ENCODE results near the gene IPO11. TPM values are rescaled to one million over a fixed set of nuclear protein-coding genes. Genes with fewer than 3 reads are reported as not detected.
"Not testable (repeated sequence)": the region's sequence is repeated elsewhere in the genome, so short reads cannot be mapped to it uniquely, and the experiment has no call there.

Gene IPO11
- total RNA-seq, 2 donors from 2014 or later = 30.2 to 62.2 TPM

DNA sequence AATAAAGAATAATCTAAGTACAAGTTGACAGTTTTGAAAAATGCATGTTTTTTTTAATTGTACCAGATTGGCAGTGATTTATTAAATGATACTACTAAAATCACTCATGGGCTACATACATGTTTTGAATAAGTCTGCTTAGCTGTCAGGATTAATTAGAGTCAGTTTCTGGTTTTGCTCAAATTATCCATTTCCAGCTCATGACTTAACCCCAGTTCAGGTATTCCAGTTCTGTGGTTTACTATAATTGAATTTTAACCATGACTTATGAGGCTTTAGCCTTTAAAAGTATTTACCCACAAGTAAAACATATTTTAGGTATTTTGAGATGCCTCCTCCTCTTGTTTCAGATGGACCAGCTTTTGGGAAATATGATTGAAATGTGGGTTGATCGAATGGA is 148.2 kb downstream of the IPO11 start:
- Mint-ChIP-seq H3K27ac (no peak overlapping the region), H3K27me3 (no peaks in the 10 kb centered on the region), H3K36me3 (ENCODE audit: low read depth) (peaks cover 76% of the 10 kb centered on the region), H3K4me1 (no peaks in the 10 kb centered on the region), H3K4me3 (no peak overlapping the region), H3K9me3 (peaks cover 3% of the 10 kb centered on the region)
- ATAC-seq (replicated peaks) = no peak

DNA sequence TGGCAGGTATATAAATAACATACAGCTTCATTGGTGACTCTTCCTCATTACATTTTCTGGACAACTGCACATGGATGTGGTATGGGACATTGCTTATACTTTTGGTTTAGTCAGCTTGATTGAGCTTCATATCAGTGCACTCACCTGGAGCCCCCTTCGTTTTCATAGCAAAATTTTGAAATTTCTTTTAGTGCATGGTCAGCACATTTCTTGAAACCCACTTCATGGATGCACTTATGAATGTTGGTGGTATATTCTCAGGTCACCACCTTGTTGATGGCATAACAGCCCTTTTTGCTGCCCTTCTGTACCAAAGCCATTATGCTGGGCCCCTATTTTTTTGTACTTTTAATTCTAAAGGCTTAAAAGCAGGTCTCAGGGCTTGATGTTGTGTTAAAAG is 149.3 kb downstream of the IPO11 start:
- Mint-ChIP-seq H3K27ac (no peak overlapping the region), H3K36me3 (ENCODE audit: low read depth) (peaks cover 81% of the 10 kb centered on the region), H3K4me3 (no peak overlapping the region), H3K9me3 (peaks cover 5% of the 10 kb centered on the region), H3K27me3 (no peaks in the 10 kb centered on the region), H3K4me1 (no peaks in the 10 kb centered on the region)
- no peak for ATAC-seq (replicated peaks)

GRCh38 chr5:62562867-62563266 is 150.3 kb downstream of the IPO11 start:
- ATAC-seq (replicated peaks) = no peak
- H3K36me3 Mint-ChIP-seq (ENCODE audit: low read depth) = peaks cover 82% of the 10 kb centered on the region
- no peaks in the 10 kb centered on the region for H3K27me3 Mint-ChIP-seq
- no peaks in the 10 kb centered on the region for H3K4me1 Mint-ChIP-seq
- no peak overlapping the region for H3K27ac Mint-ChIP-seq
- H3K4me3 Mint-ChIP-seq = no peak overlapping the region
- H3K9me3 Mint-ChIP-seq = peaks cover 8% of the 10 kb centered on the region

DNA sequence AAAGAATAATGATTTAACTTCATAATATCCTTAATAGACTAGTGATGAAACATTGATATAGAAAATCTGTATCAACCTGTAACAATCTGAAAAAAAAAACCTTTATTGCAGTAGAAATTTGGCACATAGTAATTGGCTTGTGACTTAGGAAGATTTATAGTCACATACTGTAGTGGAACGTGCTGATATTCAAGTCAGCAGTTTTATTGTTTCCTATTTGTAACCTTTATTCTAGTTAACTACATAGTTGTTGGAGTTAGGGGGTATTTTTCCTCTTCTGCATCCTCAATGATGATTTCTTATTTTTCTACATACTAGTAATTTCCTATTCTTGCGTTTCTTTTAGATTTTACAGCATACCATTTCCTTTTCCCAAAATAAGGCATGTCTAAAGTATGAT is 151.5 kb downstream of the IPO11 start:
- Mint-ChIP-seq H3K9me3 (peaks cover 9% of the 10 kb centered on the region), H3K27me3 (no peaks in the 10 kb centered on the region), H3K27ac (no peak overlapping the region), H3K4me3 (no peak overlapping the region), H3K36me3 (ENCODE audit: low read depth) (peaks cover 88% of the 10 kb centered on the region), H3K4me1 (peaks cover under 1% of the 10 kb centered on the region)
- ATAC-seq (replicated peaks) = no peak

GRCh38 chr5:62565740-62566139 is 153.2 kb downstream of the IPO11 start:
- not testable (repeated sequence) for H3K4me1 Mint-ChIP-seq; H3K4me3 Mint-ChIP-seq; H3K9me3 Mint-ChIP-seq; H3K27me3 Mint-ChIP-seq; ATAC-seq (replicated peaks); H3K27ac Mint-ChIP-seq
- H3K36me3 Mint-ChIP-seq (ENCODE audit: low read depth) = peaks cover 79% of the 10 kb centered on the region

DNA sequence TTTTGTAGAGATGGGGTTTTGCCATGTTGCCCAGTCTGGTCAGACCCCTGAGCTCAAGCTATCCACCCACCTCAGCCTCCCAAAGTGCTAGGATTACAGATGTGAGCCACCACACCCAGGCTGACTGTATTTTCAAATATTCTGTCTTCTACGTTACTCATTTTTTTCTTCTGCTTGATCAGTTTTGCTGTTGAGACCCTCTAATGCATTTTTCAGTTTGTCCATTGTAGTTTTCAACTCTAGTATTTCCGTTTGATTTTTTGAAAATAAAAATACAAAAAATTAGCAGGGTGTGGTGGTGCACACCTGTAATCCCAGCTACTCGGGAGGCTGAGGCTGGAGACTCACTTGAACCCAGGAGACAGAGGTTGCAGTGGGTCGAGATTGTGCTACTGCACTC is 155.6 kb downstream of the IPO11 start:
- Mint-ChIP-seq H3K27me3 (no peaks in the 10 kb centered on the region), H3K36me3 (ENCODE audit: low read depth) (peaks cover 63% of the 10 kb centered on the region), H3K4me3 (no peak overlapping the region), H3K4me1 (peaks cover 5% of the 10 kb centered on the region), H3K27ac (no peak overlapping the region), H3K9me3 (peaks cover 9% of the 10 kb centered on the region)
- no peak for ATAC-seq (replicated peaks)

- peak overlapping the region; percentile 41 for H3K27ac Mint-ChIP-seq
- no peaks in the 10 kb centered on the region for H3K27me3 Mint-ChIP-seq
- peaks cover 9% of the 10 kb centered on the region for H3K9me3 Mint-ChIP-seq
- peaks cover 5% of the 10 kb centered on the region for H3K4me1 Mint-ChIP-seq
- H3K4me3 Mint-ChIP-seq = no peak overlapping the region
- peaks cover 59% of the 10 kb centered on the region for H3K36me3 Mint-ChIP-seq (ENCODE audit: low read depth)
- ATAC-seq (replicated peaks) = no peak
These were observed 156.4 kb downstream of the IPO11 start for GRCh38 chr5:62568800-62569432.

GRCh38 chr5:62569470-62569869 is 156.9 kb downstream of the IPO11 start:
- H3K27me3 Mint-ChIP-seq = no peaks in the 10 kb centered on the region
- peaks cover 9% of the 10 kb centered on the region for H3K9me3 Mint-ChIP-seq
- ATAC-seq (replicated peaks) = peak; percentile 84
- peak overlapping the region; percentile 41 for H3K27ac Mint-ChIP-seq
- H3K36me3 Mint-ChIP-seq (ENCODE audit: low read depth) = peaks cover 53% of the 10 kb centered on the region
- peaks cover 10% of the 10 kb centered on the region for H3K4me1 Mint-ChIP-seq
- no peak overlapping the region for H3K4me3 Mint-ChIP-seq

DNA sequence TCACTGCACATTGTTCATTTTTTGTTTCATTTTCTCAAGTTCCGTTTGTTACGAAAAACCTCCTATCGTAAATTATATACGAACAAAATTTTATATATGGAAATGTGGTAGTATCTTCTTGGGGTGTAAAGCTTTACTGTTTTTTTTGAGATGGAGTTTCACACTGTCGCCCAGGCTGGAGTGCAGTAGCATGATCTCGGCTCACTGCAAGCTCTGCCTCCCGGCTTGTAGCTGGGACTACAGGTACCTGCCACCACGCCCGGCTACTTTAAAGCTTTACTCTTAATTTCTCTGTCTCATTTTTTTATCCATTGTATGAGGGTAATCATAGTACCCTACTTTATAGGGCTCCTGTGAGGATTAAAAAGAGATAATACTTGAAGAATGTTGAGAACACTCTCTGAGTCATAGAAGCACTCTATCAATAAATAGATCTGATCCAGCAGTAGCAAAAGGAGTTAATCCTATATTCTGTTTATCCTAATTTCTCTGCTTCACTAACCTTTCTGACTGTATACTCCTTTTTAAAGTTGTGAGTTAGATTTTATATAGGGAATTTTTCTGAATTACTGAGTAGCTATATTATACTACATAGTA is 160.5 kb downstream of the IPO11 start:
- Mint-ChIP-seq H3K27ac (no peak overlapping the region), H3K9me3 (no peaks in the 10 kb centered on the region), H3K36me3 (ENCODE audit: low read depth) (peaks cover 19% of the 10 kb centered on the region), H3K27me3 (no peaks in the 10 kb centered on the region), H3K4me1 (peaks cover 24% of the 10 kb centered on the region), H3K4me3 (no peak overlapping the region)
- no peak for ATAC-seq (replicated peaks)

GRCh38 chr5:62574599-62574998 is 162.0 kb downstream of the IPO11 start:
- no peak overlapping the region for H3K4me3 Mint-ChIP-seq
- H3K36me3 Mint-ChIP-seq (ENCODE audit: low read depth) = peaks cover 4% of the 10 kb centered on the region
- H3K4me1 Mint-ChIP-seq = peaks cover 24% of the 10 kb centered on the region
- no peaks in the 10 kb centered on the region for H3K9me3 Mint-ChIP-seq
- ATAC-seq (replicated peaks) = peak; percentile 49
- H3K27ac Mint-ChIP-seq = peak overlapping the region; percentile 32
- H3K27me3 Mint-ChIP-seq = no peaks in the 10 kb centered on the region

DNA sequence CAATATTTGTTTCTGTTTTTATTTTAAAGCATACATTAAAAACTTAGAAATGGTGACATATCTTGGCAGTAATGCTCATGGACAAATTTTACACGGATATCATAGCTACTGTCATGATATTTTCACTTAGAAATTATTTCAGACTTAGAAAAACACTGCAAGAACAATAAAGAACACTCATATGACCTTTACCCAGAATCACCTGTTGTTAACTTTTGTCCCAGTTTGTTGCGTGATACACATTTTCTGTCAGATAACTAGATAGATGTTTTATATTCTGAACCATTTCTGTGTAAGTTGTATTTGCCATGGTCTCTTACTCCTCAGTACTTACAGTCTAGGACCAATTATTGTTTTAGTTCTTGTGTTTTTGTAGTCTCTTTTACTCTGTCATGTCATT is 162.5 kb downstream of the IPO11 start:
- H3K4me3 Mint-ChIP-seq = no peak overlapping the region
- peaks cover 24% of the 10 kb centered on the region for H3K4me1 Mint-ChIP-seq
- H3K36me3 Mint-ChIP-seq (ENCODE audit: low read depth) = peaks cover 4% of the 10 kb centered on the region
- H3K27me3 Mint-ChIP-seq = no peaks in the 10 kb centered on the region
- no peak for ATAC-seq (replicated peaks)
- peak overlapping the region; percentile 81 for H3K27ac Mint-ChIP-seq
- no peaks in the 10 kb centered on the region for H3K9me3 Mint-ChIP-seq

DNA sequence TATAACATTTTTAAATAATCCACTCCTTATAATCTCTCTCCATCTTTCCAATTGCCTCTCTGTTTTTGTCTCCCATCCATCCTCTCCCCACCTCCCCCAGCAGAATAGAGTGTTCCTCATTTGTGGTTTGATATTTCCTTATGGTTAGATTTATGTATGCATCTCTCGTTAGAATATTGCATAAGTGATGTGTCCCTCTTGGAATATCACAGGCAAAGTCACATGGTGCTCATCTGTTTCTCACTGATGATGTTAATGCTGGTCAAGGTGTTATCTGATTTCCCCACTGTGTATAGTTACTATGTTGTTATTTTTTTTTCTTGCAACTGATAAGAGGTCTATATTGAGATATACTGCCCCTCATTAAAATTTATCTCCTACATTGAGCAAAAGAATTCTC is 162.9 kb downstream of the IPO11 start:
- peaks cover 24% of the 10 kb centered on the region for H3K4me1 Mint-ChIP-seq
- H3K27ac Mint-ChIP-seq = peak overlapping the region; percentile 81

DNA sequence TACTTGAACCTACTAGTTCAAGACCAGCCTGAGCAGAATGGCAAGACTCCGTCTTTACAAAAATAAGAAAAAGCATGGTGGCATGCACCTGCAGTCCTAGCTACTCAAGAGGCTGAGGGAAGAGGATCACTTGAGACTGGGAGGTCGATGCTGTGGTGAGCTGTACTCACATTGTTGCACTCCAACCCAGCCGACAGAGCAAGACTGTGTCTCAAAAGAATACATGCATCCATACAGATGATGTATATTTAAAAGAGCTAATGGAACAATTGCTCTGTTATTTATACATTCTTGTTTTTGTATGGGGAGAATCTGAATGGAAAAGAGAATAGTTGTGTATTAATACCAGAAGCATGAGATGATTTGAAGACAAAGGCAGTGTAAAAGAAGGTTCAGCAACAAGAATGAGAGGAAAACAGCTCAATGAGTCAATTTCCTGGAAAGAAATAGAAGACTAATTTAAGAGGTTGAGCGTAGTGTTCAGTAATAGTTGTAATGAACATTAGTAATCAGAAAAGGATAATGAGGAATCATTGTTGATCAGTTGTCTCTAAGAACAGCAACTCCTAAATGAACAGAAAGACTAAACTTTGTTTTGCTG is 164.1 kb downstream of the IPO11 start:
- Mint-ChIP-seq H3K36me3 (ENCODE audit: low read depth) (peaks cover 4% of the 10 kb centered on the region), H3K27me3 (no peaks in the 10 kb centered on the region), H3K9me3 (no peaks in the 10 kb centered on the region), H3K4me3 (peak overlapping the region; percentile 7), H3K4me1 (peaks cover 27% of the 10 kb centered on the region), H3K27ac (peak overlapping the region; percentile 21)
- peak; percentile 68 for ATAC-seq (replicated peaks)

More for the DNA sequence above, 162.9 kb downstream of the IPO11 start:
- Mint-ChIP-seq H3K36me3 (ENCODE audit: low read depth) (peaks cover 4% of the 10 kb centered on the region), H3K9me3 (no peaks in the 10 kb centered on the region), H3K27me3 (no peaks in the 10 kb centered on the region), H3K4me3 (no peak overlapping the region)
- ATAC-seq (replicated peaks) = no peak

DNA sequence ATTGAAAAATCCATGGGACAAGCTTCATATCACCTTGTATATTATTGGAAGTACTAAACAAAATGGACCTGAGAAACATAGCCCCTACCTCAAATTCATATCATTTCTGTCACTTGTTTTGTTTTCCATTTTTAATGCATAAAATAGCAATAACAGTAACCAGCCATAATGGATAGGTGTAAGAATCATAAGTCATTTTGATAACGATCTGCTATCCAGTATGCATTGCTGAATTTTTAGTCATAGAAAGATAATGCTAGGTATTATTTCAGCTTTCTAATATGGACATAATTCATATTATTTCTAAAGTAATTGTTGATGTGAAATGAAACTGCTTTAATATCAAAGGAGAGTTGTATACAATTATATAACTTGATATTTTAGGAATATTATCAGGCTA is 164.9 kb downstream of the IPO11 start:
- peaks cover 34% of the 10 kb centered on the region for H3K4me1 Mint-ChIP-seq
- H3K4me3 Mint-ChIP-seq = no peak overlapping the region
- no peaks in the 10 kb centered on the region for H3K36me3 Mint-ChIP-seq (ENCODE audit: low read depth)
- ATAC-seq (replicated peaks) = no peak
- H3K27me3 Mint-ChIP-seq = no peaks in the 10 kb centered on the region
- H3K27ac Mint-ChIP-seq = peak overlapping the region; percentile 21
- H3K9me3 Mint-ChIP-seq = no peaks in the 10 kb centered on the region

- peak within 1 kb of the TSS; percentile 89 for H3K27ac Mint-ChIP-seq
- H3K4me3 Mint-ChIP-seq = peak within 1 kb of the TSS; percentile 62
- H3K36me3 Mint-ChIP-seq (ENCODE audit: low read depth) = no peaks in the 10 kb centered on the region
- H3K4me1 Mint-ChIP-seq = peaks cover 35% of the 10 kb centered on the region
- H3K9me3 Mint-ChIP-seq = no peaks in the 10 kb centered on the region
- peak; percentile 88 for ATAC-seq (replicated peaks)
- no peaks in the 10 kb centered on the region for H3K27me3 Mint-ChIP-seq
These were observed 166.0 kb downstream of the IPO11 start, which contains the start of gene LRRC70 for GRCh38 chr5:62578540-62578939. LRRC70 (plus strand) TSS chr5:62578819; CDS start chr5:62579439, 620 bp downstream.

Measured in activated T-helper 17 cell treated with anti-CD3 and anti-CD28 coated beads, Interleukin-2, amount 50 U/mL, for 72 hours (primary cell).